HepG2 (cell line): ENCODE results near the gene MAPK12. TPM values are rescaled to one million over a fixed set of nuclear protein-coding genes. Genes with fewer than 3 reads are reported as not detected.

Experiments used
- KLF16 ChIP-seq, 2 experiments: sonication (generic) in 1 of 2; formaldehyde crosslinking in 1 of 2; IDR thresholded peaks; 2 replicates each; pipeline versions ENCODE4 v1.6.1 to v1.8.0; 2016 to 2023; ENCODE audit warnings: missing genetic modification reagents in 2 of 2, missing compliant biosample characterization in 1 of 2
- MAFK ChIP-seq, 2 experiments: IDR thresholded peaks in 1 of 2; conservative IDR thresholded peaks in 1 of 2; 2 replicates each; pipeline ENCODE4 v1.6.1; 2011; ENCODE audit warnings: improper control_type of control experiment in 2 of 2, low read length in 2 of 2
- MLLT10 ChIP-seq: sonication (generic); formaldehyde crosslinking; IDR thresholded peaks from 2 replicates; pipeline ENCODE4 v1.4.0; 2020; ENCODE audit warnings: missing genetic modification reagents
- POGZ ChIP-seq: sonication (generic); formaldehyde crosslinking; IDR thresholded peaks from 2 replicates; pipeline ENCODE4 v1.4.0; 2020; ENCODE audit warnings: mild to moderate bottlenecking, missing genetic modification reagents
- RBM22 ChIP-seq: fragments of 200-400 bp; formaldehyde crosslinking; optimal IDR thresholded peaks from 2 replicates; pipeline ENCODE3; 2017; ENCODE audit warnings: mild to moderate bottlenecking, low read length, moderate library complexity
- SRSF1 ChIP-seq: fragments of 200-400 bp; formaldehyde crosslinking; optimal IDR thresholded peaks from 2 replicates; pipeline ENCODE3; 2017; ENCODE audit warnings: mild to moderate bottlenecking, low read depth, low read length, moderate library complexity
- SSRP1 ChIP-seq: IDR thresholded peaks from 2 replicates; pipeline ENCODE4 v1.6.1; 2016; ENCODE audit warnings: control low read depth
- THAP9 ChIP-seq: sonication (generic); formaldehyde crosslinking; IDR thresholded peaks from 2 replicates; pipeline ENCODE4; 2020; ENCODE audit warnings: missing genetic modification reagents, mild to moderate bottlenecking, borderline replicate concordance
- ZBTB10 ChIP-seq: sonication (generic); formaldehyde crosslinking; IDR thresholded peaks from 2 replicates; pipeline ENCODE4 v1.4.0; 2020; ENCODE audit warnings: missing genetic modification reagents, borderline replicate concordance
- ZNF225 ChIP-seq: sonication (generic); formaldehyde crosslinking; IDR thresholded peaks from 2 replicates; pipeline ENCODE4 v1.4.0; 2020; ENCODE audit warnings: mild to moderate bottlenecking, missing genetic modification reagents
- ZNF260 ChIP-seq: sonication (generic); formaldehyde crosslinking; IDR thresholded peaks from 2 replicates; pipeline ENCODE4 v1.4.0; 2020; ENCODE audit warnings: missing genetic modification reagents, low read depth, mild to moderate bottlenecking, borderline replicate concordance
- ZNF33A ChIP-seq: sonication (generic); formaldehyde crosslinking; IDR thresholded peaks from 2 replicates; pipeline ENCODE4 v1.5.1; 2020; ENCODE audit warnings: missing genetic modification reagents, mild to moderate bottlenecking, moderate library complexity, borderline replicate concordance
- ZNF510 ChIP-seq: sonication (generic); formaldehyde crosslinking; IDR thresholded peaks from 2 replicates; pipeline ENCODE4 v1.4.0; 2020; ENCODE audit warnings: low read depth, mild to moderate bottlenecking, missing genetic modification reagents
- ZNF547 ChIP-seq: sonication (generic); formaldehyde crosslinking; IDR thresholded peaks from 2 replicates; pipeline ENCODE4 v1.5.1; 2020; ENCODE audit warnings: mild to moderate bottlenecking, missing genetic modification reagents
- ZNF672 ChIP-seq: sonication (generic); formaldehyde crosslinking; IDR thresholded peaks from 2 replicates; pipeline ENCODE4 v1.8.1; 2022; ENCODE audit warnings: missing genetic modification reagents
- ZNF674 ChIP-seq: sonication (generic); formaldehyde crosslinking; IDR thresholded peaks from 2 replicates; pipeline ENCODE4 v1.5.0; 2020; ENCODE audit warnings: low read depth, mild to moderate bottlenecking, missing genetic modification reagents
- polyA plus RNA-seq, 8 experiments: library from polyadenylated mRNA; depleted of rRNA in 3 of 8; stranded (reverse) in 7 of 8; unstranded in 1 of 8; fragments of >200 nt; fragmentation: Illumina TruSeq in 4 of 8; extraction: Trizol in 4 of 8; gene quantifications; 2 replicates each; pipeline versions ENCODE4 v1.2.1 to v1.2.3, GENCODE V29; 2011 to 2016; ENCODE audit warnings: low read depth in 4 of 8, missing spikeins in 1 of 8, mixed read lengths in 1 of 8; ENCODE audit not compliant: insufficient read depth in 1 of 8
- total RNA-seq, 5 experiments: library from RNA; depleted of rRNA; stranded (reverse); fragments of >200 nt; fragmentation: Illumina TruSeq; extraction: Trizol; gene quantifications; 2 replicates each; pipeline ENCODE4 v1.2.3, GENCODE V29; 2016; ENCODE audit warnings: low read depth in 1 of 5
- TF ChIP-seq, protein P1 (sequence below): sonication (generic); formaldehyde crosslinking; IDR thresholded peaks from 2 replicates; pipeline ENCODE4 v1.5.0; 2020; ENCODE audit warnings: missing genetic modification reagents
- TF ChIP-seq, protein P2 (sequence below): sonication (generic); formaldehyde crosslinking; IDR thresholded peaks from 2 replicates; pipeline ENCODE4 v1.8.0; 2023; ENCODE audit warnings: mild to moderate bottlenecking, missing genetic modification reagents
- TF ChIP-seq, protein P3 (sequence below): sonication (generic); formaldehyde crosslinking; IDR thresholded peaks from 2 replicates; pipeline ENCODE4 v1.4.0; 2020; ENCODE audit warnings: mild to moderate bottlenecking, missing genetic modification reagents

MAPK12 gene
- total and polyA plus RNA-seq, 2 of the 13 experiments (the other 11 are each of a cell fraction or from before 2014, with no cell fraction given), result 22.2 to 23.3 TPM

DNA sequence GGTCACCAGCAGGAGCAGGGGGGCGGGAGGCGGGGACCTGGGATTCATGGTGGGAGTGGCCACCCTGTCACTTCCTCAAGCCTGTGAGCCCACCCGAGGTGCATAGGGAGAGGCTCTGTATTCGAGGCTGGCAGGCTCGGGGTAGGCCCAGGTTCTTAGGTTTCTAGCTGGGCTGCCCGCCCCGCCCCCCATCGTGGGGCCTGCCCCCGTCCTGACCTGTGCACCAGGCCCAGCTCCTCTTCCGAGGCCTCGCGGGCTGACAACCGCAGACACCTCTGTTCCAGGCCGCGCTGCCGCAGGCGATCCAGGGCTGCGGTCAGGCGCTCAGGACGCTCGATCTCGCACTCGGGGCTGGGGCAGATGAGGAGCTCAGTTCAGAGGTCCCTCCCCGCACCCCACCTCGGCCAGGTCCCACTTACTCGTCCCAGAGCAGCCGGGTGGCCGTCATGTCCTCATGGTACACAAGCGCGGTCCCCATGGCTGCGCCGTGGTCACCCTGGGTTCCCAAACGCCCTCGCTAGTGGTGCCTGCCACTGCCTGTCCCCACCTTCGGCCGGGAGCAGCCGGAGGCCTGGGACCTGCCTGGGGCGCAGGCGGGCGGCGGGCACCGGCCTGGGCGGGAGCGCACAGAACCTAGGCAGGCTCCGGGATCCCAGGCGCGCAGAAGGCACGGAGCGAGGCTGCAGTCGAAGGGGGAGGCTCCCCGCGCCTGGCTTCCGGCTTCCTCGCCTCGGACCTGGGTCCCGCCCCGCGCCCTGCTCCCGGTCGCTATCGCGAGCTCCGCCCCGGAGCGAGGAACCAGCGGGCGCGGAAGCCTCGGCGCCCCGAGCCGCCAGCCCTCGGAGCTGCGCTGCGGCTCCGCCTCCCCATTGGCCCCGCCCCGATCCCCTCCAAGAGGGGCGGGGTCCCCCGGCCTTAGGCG is 10.7 kb downstream of the MAPK12 start, which contains the start of gene HDAC10 (continued):
- TF ChIP-seq ZBTB10 (CRISPR knock-in tag) (peak; percentile 26; the same call in 1 of the 2 replicates), MLLT10 (CRISPR knock-in tag) (no peak), ZNF674 (CRISPR knock-in tag) (no peak), RBM22 (no peak), ZNF33A (no peak), ZNF260 (no peak), ZNF510 (CRISPR knock-in tag) (no peak), ZNF547 (CRISPR knock-in tag) (peak; percentile 91), MAFK (conservative IDR thresholded peaks at IDR 0.05 in 1 of 2, IDR thresholded peaks at IDR 0.05 in 1 of 2; ENCODE audit: low read length in 2 of 2) (no peak), ZNF225 (no peak), SSRP1 (no peak), THAP9 (CRISPR knock-in tag) (no peak), KLF16 (CRISPR knock-in tag; IDR thresholded peaks at IDR 0.05) (0 out of 4 replicates have a peak, but pooled peaks have one; percentile 40 to 47), POGZ (no peak), ZNF672 (CRISPR knock-in tag) (no peak), SRSF1 (no peak)
- TF ChIP-seq, protein P1, sequence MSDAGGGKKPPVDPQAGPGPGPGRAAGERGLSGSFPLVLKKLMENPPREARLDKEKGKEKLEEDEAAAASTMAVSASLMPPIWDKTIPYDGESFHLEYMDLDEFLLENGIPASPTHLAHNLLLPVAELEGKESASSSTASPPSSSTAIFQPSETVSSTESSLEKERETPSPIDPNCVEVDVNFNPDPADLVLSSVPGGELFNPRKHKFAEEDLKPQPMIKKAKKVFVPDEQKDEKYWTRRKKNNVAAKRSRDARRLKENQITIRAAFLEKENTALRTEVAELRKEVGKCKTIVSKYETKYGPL, result no peak
- TF ChIP-seq, protein P2, sequence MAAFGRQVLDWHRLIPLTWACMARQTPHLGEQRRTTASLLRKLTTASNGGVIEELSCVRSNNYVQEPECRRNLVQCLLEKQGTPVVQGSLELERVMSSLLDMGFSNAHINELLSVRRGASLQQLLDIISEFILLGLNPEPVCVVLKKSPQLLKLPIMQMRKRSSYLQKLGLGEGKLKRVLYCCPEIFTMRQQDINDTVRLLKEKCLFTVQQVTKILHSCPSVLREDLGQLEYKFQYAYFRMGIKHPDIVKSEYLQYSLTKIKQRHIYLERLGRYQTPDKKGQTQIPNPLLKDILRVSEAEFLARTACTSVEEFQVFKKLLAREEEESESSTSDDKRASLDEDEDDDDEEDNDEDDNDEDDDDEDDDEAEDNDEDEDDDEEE (CRISPR knock-in tag), result peak; percentile 42; the same call in 1 of the 2 replicates
- TF ChIP-seq, protein P3, sequence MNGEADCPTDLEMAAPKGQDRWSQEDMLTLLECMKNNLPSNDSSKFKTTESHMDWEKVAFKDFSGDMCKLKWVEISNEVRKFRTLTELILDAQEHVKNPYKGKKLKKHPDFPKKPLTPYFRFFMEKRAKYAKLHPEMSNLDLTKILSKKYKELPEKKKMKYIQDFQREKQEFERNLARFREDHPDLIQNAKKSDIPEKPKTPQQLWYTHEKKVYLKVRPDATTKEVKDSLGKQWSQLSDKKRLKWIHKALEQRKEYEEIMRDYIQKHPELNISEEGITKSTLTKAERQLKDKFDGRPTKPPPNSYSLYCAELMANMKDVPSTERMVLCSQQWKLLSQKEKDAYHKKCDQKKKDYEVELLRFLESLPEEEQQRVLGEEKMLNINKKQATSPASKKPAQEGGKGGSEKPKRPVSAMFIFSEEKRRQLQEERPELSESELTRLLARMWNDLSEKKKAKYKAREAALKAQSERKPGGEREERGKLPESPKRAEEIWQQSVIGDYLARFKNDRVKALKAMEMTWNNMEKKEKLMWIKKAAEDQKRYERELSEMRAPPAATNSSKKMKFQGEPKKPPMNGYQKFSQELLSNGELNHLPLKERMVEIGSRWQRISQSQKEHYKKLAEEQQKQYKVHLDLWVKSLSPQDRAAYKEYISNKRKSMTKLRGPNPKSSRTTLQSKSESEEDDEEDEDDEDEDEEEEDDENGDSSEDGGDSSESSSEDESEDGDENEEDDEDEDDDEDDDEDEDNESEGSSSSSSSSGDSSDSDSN (CRISPR knock-in tag), result peak; percentile 84
